ENCODE data around the gene ACVRL1.

Gene ACVRL1

DNA sequence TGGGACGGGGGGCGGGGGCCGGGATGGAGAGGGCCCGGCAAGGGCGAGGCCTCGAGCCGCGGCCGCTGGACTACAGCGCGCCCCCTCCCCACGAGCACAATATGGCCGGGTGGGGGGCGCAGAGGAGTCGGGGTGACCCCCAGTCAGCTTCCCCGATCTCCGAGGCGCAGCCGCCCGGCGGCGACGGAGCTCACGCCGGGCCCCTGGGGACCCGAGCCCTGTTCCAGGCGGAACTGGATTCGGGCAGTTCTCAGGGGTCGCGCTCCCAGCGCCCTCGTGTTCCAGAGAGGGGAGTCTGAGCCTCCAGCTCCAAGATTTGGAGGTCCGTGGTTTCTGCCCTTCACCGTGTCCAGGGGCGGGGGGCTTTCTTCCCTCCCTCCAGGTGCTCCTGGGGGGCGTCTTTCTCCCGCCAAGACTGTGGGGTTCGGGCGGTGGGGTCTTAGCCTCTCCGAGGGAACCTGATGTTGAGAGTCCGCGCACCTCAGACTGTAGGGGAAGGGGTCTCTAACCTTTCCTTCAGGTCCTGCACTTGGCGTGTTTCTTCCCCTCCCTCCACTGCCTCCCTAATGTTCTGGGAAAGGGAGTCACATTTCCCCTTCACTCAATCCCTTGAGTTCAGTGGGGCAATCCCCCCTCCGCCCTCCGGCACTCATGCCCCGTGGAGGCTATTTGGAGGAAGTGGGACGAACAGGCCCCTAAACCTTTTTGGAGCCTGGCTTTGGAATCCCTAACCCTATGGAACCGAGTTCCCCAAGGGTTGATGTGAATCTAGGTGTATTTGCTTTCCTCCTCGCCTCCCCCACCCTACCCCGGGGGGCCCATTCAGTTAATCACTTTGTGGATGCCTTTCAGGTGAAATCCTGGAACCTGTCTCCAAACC, 44.8 kb downstream of the ACVRL1 start:
- TF ChIP-seq, protein P1, sequence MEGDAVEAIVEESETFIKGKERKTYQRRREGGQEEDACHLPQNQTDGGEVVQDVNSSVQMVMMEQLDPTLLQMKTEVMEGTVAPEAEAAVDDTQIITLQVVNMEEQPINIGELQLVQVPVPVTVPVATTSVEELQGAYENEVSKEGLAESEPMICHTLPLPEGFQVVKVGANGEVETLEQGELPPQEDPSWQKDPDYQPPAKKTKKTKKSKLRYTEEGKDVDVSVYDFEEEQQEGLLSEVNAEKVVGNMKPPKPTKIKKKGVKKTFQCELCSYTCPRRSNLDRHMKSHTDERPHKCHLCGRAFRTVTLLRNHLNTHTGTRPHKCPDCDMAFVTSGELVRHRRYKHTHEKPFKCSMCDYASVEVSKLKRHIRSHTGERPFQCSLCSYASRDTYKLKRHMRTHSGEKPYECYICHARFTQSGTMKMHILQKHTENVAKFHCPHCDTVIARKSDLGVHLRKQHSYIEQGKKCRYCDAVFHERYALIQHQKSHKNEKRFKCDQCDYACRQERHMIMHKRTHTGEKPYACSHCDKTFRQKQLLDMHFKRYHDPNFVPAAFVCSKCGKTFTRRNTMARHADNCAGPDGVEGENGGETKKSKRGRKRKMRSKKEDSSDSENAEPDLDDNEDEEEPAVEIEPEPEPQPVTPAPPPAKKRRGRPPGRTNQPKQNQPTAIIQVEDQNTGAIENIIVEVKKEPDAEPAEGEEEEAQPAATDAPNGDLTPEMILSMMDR (IDR thresholded peaks at IDR 0.05; ENCODE audit: insufficient read depth, low read length, poor library complexity, severe bottlenecking): no peak
- Histone ChIP-seq H3K27me3 (replicated peaks; ENCODE audit: control insufficient read depth, insufficient read depth, low read length) (no peaks in the 10 kb centered on the region; the same call in 1 of the 2 replicates), H3K36me3 (ENCODE audit: control insufficient read depth, insufficient read depth, low read length) (no peaks in the 10 kb centered on the region), H3K4me3 (replicated peaks; ENCODE audit: low read depth, low read length) (peak overlapping the region; percentile 64)
- peak; percentile 9 for DNase-seq (ENCODE audit: extremely low read depth, insufficient read length)

DNA sequence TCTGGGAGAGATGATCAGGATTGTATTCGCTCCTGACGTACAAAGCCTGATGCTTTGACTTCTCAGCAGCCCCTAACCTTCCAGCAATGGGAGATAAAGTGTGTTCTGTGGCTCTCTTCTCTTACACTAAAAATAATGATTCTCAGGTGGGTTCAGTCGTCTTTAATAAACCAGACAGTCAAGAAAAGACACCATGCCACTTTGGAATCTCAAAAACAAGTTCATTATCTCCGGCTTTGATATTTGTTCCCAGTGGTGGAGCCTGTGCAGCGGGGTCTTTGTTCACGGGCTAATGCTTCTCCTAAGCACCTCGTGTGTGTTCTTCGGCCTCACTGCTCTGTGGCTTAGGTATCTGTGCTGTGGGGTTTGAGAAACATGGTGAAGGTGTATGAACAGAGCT, 45.8 kb downstream of the ACVRL1 start:
- no peaks in the 10 kb centered on the region for H3K36me3 ChIP-seq (ENCODE audit: control insufficient read depth, insufficient read depth, low read length)
- TF ChIP-seq, protein P1 (IDR thresholded peaks at IDR 0.05; ENCODE audit: insufficient read depth, low read length, poor library complexity, severe bottlenecking): no peak
- no peak for DNase-seq (ENCODE audit: extremely low read depth, insufficient read length)
- H3K27me3 ChIP-seq (replicated peaks; ENCODE audit: control insufficient read depth, insufficient read depth, low read length): no peaks in the 10 kb centered on the region; the same call in 1 of the 2 replicates
- no peak overlapping the region for H3K4me3 ChIP-seq (replicated peaks; ENCODE audit: low read depth, low read length)

DNA sequence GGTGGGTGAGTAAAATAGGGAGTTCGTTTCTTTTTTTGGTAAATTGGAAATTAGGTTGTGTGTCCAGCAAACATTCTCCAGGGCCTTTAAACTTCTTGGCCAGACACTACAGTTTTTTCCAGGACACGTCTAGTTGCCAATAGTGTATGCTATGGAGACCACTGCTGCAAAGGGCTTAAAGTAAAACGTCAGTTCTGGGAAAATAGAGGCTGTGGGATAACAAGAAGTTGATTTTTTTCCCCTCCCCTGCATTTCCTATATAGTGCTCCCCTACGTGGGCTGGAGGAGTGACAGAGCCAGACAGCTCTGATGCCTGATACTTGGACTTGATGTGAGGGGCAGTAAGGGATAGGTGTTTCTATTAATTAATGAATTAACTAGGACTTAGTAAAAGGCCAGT, 46.6 kb downstream of the ACVRL1 start:
- no peaks in the 10 kb centered on the region; the same call in 1 of the 2 replicates for H3K27me3 ChIP-seq (replicated peaks; ENCODE audit: control insufficient read depth, insufficient read depth, low read length)
- TF ChIP-seq, protein P1 (IDR thresholded peaks at IDR 0.05; ENCODE audit: insufficient read depth, low read length, poor library complexity, severe bottlenecking): no peak
- H3K36me3 ChIP-seq (ENCODE audit: control insufficient read depth, insufficient read depth, low read length): no peaks in the 10 kb centered on the region
- no peak for DNase-seq (ENCODE audit: extremely low read depth, insufficient read length)
- no peak overlapping the region for H3K4me3 ChIP-seq (replicated peaks; ENCODE audit: low read depth, low read length)

DNA sequence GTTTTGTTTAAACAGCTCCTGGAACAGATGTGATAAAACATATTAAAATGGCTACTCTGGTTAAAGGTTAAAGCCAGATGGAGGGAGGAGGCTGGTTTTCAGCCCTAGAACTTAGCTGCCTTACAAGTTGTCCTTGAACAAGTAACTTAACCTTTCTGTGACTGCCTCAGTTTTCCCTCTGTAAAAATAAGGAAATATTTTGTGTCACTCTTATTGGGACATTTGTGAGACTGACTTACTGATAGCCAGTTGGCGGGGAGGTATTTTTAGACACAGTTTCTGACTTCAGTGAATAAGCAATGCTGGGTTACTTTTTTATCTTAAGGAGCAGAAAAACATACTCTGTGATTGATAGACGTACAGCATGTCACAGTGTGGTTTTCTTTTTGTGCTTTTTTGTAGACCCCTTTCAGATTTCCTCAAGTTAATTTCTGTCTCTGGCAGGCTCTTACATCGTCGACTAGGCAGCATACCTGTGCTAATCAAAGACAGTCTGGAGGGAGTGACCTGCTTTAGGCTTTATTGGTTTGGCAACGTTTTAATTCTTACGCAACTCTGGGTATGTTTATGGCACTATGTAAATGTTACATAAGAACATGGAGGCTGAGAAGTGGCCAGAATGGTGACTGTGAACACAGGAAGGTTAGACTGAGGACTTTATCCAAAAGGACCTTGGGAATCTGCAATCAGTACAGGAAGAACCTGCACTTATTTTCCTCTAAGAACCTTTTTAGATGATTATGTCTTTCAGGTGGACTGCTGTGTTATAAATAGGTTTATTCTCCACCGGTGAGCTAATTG, 47.5 kb downstream of the ACVRL1 start:
- Histone ChIP-seq H3K36me3 (ENCODE audit: control insufficient read depth, insufficient read depth, low read length) (no peaks in the 10 kb centered on the region), H3K27me3 (replicated peaks; ENCODE audit: control insufficient read depth, insufficient read depth, low read length) (no peaks in the 10 kb centered on the region; the same call in 1 of the 2 replicates), H3K4me3 (replicated peaks; ENCODE audit: low read depth, low read length) (no peak overlapping the region)
- TF ChIP-seq, protein P1 (IDR thresholded peaks at IDR 0.05; ENCODE audit: insufficient read depth, low read length, poor library complexity, severe bottlenecking): no peak
- no peak for DNase-seq (ENCODE audit: extremely low read depth, insufficient read length)

DNA sequence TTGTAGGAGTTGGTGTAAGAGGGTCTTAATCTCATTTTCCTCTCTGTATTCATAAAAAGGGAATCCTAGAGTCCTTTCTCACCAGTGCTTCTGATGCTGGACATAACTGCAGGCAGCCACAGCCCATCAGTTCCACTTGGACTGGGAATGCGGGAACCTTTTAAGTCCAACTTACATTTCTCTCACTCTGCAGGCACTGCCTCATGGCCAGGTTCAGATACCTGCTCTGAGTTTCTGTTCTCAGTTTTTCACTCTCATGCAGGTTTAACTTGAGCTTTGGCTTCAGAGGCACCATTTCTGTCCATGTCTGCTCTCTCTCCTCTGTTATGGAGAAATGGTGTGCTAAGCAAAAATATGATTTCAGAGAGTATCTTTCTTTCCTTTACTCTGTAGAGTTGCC, 48.4 kb downstream of the ACVRL1 start:
- no peaks in the 10 kb centered on the region; the same call in 1 of the 2 replicates for H3K27me3 ChIP-seq (replicated peaks; ENCODE audit: control insufficient read depth, insufficient read depth, low read length)
- H3K36me3 ChIP-seq (ENCODE audit: control insufficient read depth, insufficient read depth, low read length): no peaks in the 10 kb centered on the region
- DNase-seq (ENCODE audit: extremely low read depth, insufficient read length): no peak
- no peak overlapping the region for H3K4me3 ChIP-seq (replicated peaks; ENCODE audit: low read depth, low read length)
- TF ChIP-seq, protein P1 (IDR thresholded peaks at IDR 0.05; ENCODE audit: insufficient read depth, low read length, poor library complexity, severe bottlenecking): no peak

Measured in GM06990 (cell line).